ENCODE results near the gene NHERF1.

Gene NHERF1

GRCh38 chr17:74757931-74758847, 9.8 kb downstream of the NHERF1 start (continued):
- peak; percentile 88 for TF ChIP-seq ZFHX2 (tag by site-specific recombination; conservative IDR thresholded peaks at IDR 0.05)
- TF ChIP-seq GLIS2 (tag by site-specific recombination; IDR thresholded peaks at IDR 0.05), result peak; percentile 77
- TF ChIP-seq BCL6B (tag by site-specific recombination; IDR thresholded peaks at IDR 0.05), result no peak
- no peak for TF ChIP-seq ZNF16 (tag by site-specific recombination; IDR thresholded peaks at IDR 0.05; ENCODE audit: low read depth)
- no peak for TF ChIP-seq HOXD13 (CRISPR knock-in tag; IDR thresholded peaks at IDR 0.05; ENCODE audit: borderline replicate concordance)
- no peak for TF ChIP-seq ZNF140 (tag by site-specific recombination; IDR thresholded peaks at IDR 0.05)
- TF ChIP-seq ZNF416 (tag by site-specific recombination; IDR thresholded peaks at IDR 0.05), result no peak
- TF ChIP-seq PRDM10 (tag by site-specific recombination; IDR thresholded peaks at IDR 0.05), result no peak
- no peak for TF ChIP-seq ZNF114 (tag by site-specific recombination; IDR thresholded peaks at IDR 0.05)
- no peak for TF ChIP-seq ZNF311 (tag by site-specific recombination; IDR thresholded peaks at IDR 0.05; ENCODE audit: borderline replicate concordance)
- no peak for TF ChIP-seq ZNF610 (tag by site-specific recombination; IDR thresholded peaks at IDR 0.05; ENCODE audit: borderline replicate concordance)
- TF ChIP-seq ZNF239 (tag by site-specific recombination; IDR thresholded peaks at IDR 0.05), result no peak
- peak; percentile 99 for TF ChIP-seq KLF17 (tag by site-specific recombination; IDR thresholded peaks at IDR 0.05)
- no peak for TF ChIP-seq ZNF549 (tag by site-specific recombination; IDR thresholded peaks at IDR 0.05)
- TF ChIP-seq ZNF10 (tag by site-specific recombination; IDR thresholded peaks at IDR 0.05), result peak; percentile 50
- TF ChIP-seq ZNF335 (tag by site-specific recombination; conservative IDR thresholded peaks at IDR 0.05), result no peak
- TF ChIP-seq ZNF112 (tag by site-specific recombination; IDR thresholded peaks at IDR 0.05), result no peak
- no peak for TF ChIP-seq IKZF3 (tag by site-specific recombination; IDR thresholded peaks at IDR 0.05)
- no peak for TF ChIP-seq ZNF580 (tag by site-specific recombination; IDR thresholded peaks at IDR 0.05)
- TF ChIP-seq ZNF266 (tag by site-specific recombination; IDR thresholded peaks at IDR 0.05; ENCODE audit: low read depth), result no peak
- no peak for TF ChIP-seq ZNF639 (tag by site-specific recombination; IDR thresholded peaks at IDR 0.05)
- TF ChIP-seq ZFP37 (tag by site-specific recombination; IDR thresholded peaks at IDR 0.05), result no peak
- no peak for TF ChIP-seq ZNF704 (tag by site-specific recombination; IDR thresholded peaks at IDR 0.05)
- no peak for TF ChIP-seq REST (tag by site-specific recombination; IDR thresholded peaks at IDR 0.05)
- no peak for TF ChIP-seq ZNF362 (tag by site-specific recombination; IDR thresholded peaks at IDR 0.05)
